Measurements from ENCODE around the gene PLCZ1.

The PLCZ1 gene

DNA sequence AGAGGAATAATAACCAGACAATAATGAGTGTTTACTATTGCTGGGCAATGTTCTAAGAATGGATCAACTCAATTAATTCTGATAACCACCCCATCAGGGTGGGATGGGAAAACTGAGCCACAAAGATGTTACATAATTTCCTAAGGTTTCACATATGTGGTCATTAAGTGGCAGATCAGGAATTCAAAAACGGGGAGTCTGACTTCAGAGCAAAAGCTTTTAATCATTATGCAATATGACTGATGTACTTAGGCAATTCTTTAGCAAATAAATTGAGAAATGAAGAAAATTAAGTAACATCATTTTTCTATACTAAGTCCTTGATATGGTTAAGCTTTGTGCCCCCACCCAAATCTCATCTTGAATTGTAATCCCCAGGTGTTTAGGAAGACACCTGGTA is 53.4 kb downstream of the PLCZ1 start:
- no peak overlapping the region for H3K4ac ChIP-seq (ENCODE audit: low read depth, low read length)
- no peak overlapping the region for H3K27ac ChIP-seq (ENCODE audit: low read depth, low read length)
- no peak overlapping the region for H3K18ac ChIP-seq (ENCODE audit: low read length)
- H3K23ac ChIP-seq (ENCODE audit: low read length) = no peak overlapping the region
- H4K5ac ChIP-seq (ENCODE audit: low read length) = no peak overlapping the region
- no peak overlapping the region for H3K9ac ChIP-seq (ENCODE audit: low read length)
- no peaks in the 10 kb centered on the region for H3K27me3 ChIP-seq (ENCODE audit: insufficient read depth, low read length, poor library complexity)
- no peaks in the 10 kb centered on the region for H3K36me3 ChIP-seq (ENCODE audit: control insufficient read depth, insufficient read depth, low read length)
- H2BK15ac ChIP-seq (replicated peaks; ENCODE audit: low read depth) = no peak overlapping the region
- H3K79me2 ChIP-seq (ENCODE audit: control insufficient read depth, insufficient read depth, low read length) = no peaks in the 10 kb centered on the region
- no peak overlapping the region for H4K8ac ChIP-seq (ENCODE audit: low read depth, low read length)
- no CpG with 5 or more reads among the region's 1 CpG for WGBS (ENCODE audit: extremely low coverage, insufficient coverage, low lambda C conversion rate)
- no peak overlapping the region for H2BK5ac ChIP-seq (ENCODE audit: low read length)
- no peak for DNase-seq
- no peaks in the 10 kb centered on the region for H3K79me1 ChIP-seq (ENCODE audit: low read length)
- H3K4me1 ChIP-seq (ENCODE audit: control insufficient read depth, low read depth, low read length) = no peaks in the 10 kb centered on the region
- no peak overlapping the region for H3K56ac ChIP-seq (ENCODE audit: low read length)
- no peak overlapping the region for H3K4me3 ChIP-seq (ENCODE audit: low read length)
- no peak overlapping the region for H2BK120ac ChIP-seq (ENCODE audit: low read depth, low read length)
- H3K4me2 ChIP-seq (ENCODE audit: low read length) = no peak overlapping the region
- H2AK5ac ChIP-seq (ENCODE audit: low read length) = no peak overlapping the region

DNA sequence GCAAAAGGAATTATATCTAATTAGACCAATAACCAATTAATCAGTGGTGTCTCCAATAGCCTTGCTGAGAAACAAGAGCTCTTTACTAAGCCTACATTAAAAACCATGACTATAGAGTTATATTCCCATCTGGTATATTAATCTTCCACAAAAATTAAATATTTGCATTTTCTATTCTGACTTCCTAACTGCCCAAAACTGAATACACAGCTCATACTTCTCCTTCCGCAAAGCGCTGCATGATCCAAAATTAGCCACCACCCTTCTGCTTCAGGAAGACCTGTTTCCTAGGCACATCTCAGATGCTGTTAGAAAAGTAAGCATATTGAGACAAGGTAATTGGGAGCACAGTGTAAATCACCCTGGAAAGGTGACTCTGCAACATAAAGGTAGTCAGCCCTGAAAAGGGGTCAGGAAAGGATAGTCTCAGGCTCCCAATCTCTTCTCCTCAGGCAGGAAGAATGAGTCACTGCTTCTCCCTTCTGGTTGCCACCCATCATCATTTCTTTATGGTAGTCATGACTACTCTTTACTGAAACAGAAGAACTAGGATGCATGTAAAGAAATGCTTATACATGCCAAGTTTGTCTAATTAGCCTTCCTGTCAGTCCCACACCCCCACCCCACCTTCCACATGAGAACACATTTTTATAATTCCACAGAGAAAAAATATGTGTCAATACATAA is 54.3 kb downstream of the PLCZ1 start:
- peak; percentile 36 for DNase-seq
- H3K79me1 ChIP-seq (ENCODE audit: low read length) = no peaks in the 10 kb centered on the region
- H2BK120ac ChIP-seq (ENCODE audit: low read depth, low read length) = no peak overlapping the region
- H3K56ac ChIP-seq (ENCODE audit: low read length) = no peak overlapping the region
- no peak overlapping the region for H3K4me3 ChIP-seq (ENCODE audit: low read length)
- H3K4me1 ChIP-seq (ENCODE audit: control insufficient read depth, low read depth, low read length) = no peaks in the 10 kb centered on the region
- no peak overlapping the region for H4K8ac ChIP-seq (ENCODE audit: low read depth, low read length)
- no peak overlapping the region for H3K23ac ChIP-seq (ENCODE audit: low read length)
- no peak overlapping the region for H3K4me2 ChIP-seq (ENCODE audit: low read length)
- no peak overlapping the region for H2AK5ac ChIP-seq (ENCODE audit: low read length)
- H3K36me3 ChIP-seq (ENCODE audit: control insufficient read depth, insufficient read depth, low read length) = no peaks in the 10 kb centered on the region
- WGBS (ENCODE audit: extremely low coverage, insufficient coverage, low lambda C conversion rate) = no CpG with 5 or more reads among the region's 2 CpGs
- H4K5ac ChIP-seq (ENCODE audit: low read length) = no peak overlapping the region
- H2BK15ac ChIP-seq (replicated peaks; ENCODE audit: low read depth) = no peak overlapping the region
- no peak overlapping the region for H3K27ac ChIP-seq (ENCODE audit: low read depth, low read length)
- H2BK5ac ChIP-seq (ENCODE audit: low read length) = no peak overlapping the region
- H3K18ac ChIP-seq (ENCODE audit: low read length) = no peak overlapping the region
- H3K9ac ChIP-seq (ENCODE audit: low read length) = no peak overlapping the region
- H3K27me3 ChIP-seq (ENCODE audit: insufficient read depth, low read length, poor library complexity) = no peaks in the 10 kb centered on the region
- H3K79me2 ChIP-seq (ENCODE audit: control insufficient read depth, insufficient read depth, low read length) = no peaks in the 10 kb centered on the region
- H3K4ac ChIP-seq (ENCODE audit: low read depth, low read length) = no peak overlapping the region

DNA sequence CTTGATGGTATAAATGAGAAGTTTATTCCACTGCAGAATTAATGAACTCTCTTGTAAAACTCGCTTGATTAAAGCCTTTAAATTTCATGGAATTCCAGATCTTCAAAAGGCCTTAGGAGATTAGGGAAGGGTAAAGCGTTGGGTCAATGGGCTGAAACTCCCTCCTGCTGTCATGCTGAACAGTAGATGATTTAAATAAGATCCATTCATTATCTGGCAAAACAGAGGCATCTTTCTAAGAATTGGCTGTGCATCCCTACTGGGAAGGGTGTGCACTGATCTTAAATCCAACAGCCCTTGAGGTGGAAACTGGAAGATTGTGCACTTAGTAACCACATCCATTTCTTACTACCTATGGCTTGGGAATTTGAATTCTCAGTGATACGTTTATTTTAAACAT is 56.0 kb downstream of the PLCZ1 start:
- Histone ChIP-seq H3K27me3 (ENCODE audit: insufficient read depth, low read length, poor library complexity) (no peaks in the 10 kb centered on the region), H3K4me2 (ENCODE audit: low read length) (no peak overlapping the region), H3K18ac (ENCODE audit: low read length) (no peak overlapping the region), H3K9ac (ENCODE audit: low read length) (no peak overlapping the region), H3K23ac (ENCODE audit: low read length) (no peak overlapping the region), H2BK5ac (ENCODE audit: low read length) (no peak overlapping the region), H2BK15ac (replicated peaks; ENCODE audit: low read depth) (no peak overlapping the region), H3K4me3 (ENCODE audit: low read length) (no peak overlapping the region), H3K56ac (ENCODE audit: low read length) (no peak overlapping the region), H3K79me2 (ENCODE audit: control insufficient read depth, insufficient read depth, low read length) (no peaks in the 10 kb centered on the region), H3K36me3 (ENCODE audit: control insufficient read depth, insufficient read depth, low read length) (no peaks in the 10 kb centered on the region), H2BK120ac (ENCODE audit: low read depth, low read length) (no peak overlapping the region), H4K5ac (ENCODE audit: low read length) (no peak overlapping the region), H3K4ac (ENCODE audit: low read depth, low read length) (no peak overlapping the region), H3K4me1 (ENCODE audit: control insufficient read depth, low read depth, low read length) (no peaks in the 10 kb centered on the region), H3K27ac (ENCODE audit: low read depth, low read length) (no peak overlapping the region), H2AK5ac (ENCODE audit: low read length) (no peak overlapping the region), H3K79me1 (ENCODE audit: low read length) (no peaks in the 10 kb centered on the region), H4K8ac (ENCODE audit: low read depth, low read length) (no peak overlapping the region)
- no CpG with 5 or more reads among the region's 3 CpGs for WGBS (ENCODE audit: extremely low coverage, insufficient coverage, low lambda C conversion rate)
- DNase-seq = no peak

DNA sequence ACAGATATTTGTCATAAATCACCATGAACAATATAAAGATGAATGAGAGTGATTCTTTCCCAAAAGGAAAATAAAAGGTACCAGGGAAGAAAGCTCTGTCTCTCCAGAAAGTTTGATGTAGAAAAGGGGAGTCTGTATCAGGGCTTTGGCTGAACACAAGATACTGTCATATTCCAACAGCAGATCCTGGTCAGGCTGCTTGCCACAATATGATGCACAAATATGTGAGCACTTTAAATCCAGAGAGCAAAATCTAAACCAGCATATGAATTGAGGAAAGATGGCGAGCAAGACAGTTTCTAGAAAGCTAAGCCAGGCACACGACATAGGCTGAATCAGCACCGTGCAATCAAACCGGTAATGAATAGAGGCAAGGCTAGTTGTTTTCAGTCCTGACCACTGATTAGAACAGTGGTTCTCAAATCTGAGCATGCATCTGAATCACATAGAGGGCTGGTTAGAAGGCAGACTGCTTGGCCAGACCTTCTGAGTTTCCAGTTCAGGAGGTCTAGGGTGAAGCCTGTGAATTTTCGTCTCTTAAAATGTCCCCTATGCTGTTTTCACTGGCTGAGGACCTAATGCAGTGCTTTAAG is 60.7 kb downstream of the PLCZ1 start:
- H2BK15ac ChIP-seq (replicated peaks; ENCODE audit: low read depth) = no peak overlapping the region
- no peak overlapping the region for H3K18ac ChIP-seq (ENCODE audit: low read length)
- no peak overlapping the region for H2AK5ac ChIP-seq (ENCODE audit: low read length)
- H2BK120ac ChIP-seq (ENCODE audit: low read depth, low read length) = no peak overlapping the region
- no peak overlapping the region for H3K4me3 ChIP-seq (ENCODE audit: low read length)
- H3K4me1 ChIP-seq (ENCODE audit: control insufficient read depth, low read depth, low read length) = no peaks in the 10 kb centered on the region
- H4K5ac ChIP-seq (ENCODE audit: low read length) = no peak overlapping the region
- no peaks in the 10 kb centered on the region for H3K79me2 ChIP-seq (ENCODE audit: control insufficient read depth, insufficient read depth, low read length)
- H3K27me3 ChIP-seq (ENCODE audit: insufficient read depth, low read length, poor library complexity) = no peaks in the 10 kb centered on the region
- DNase-seq = no peak
- no peak overlapping the region for H3K4ac ChIP-seq (ENCODE audit: low read depth, low read length)
- WGBS (ENCODE audit: extremely low coverage, insufficient coverage, low lambda C conversion rate) = no CpG with 5 or more reads among the region's 5 CpGs
- H3K9ac ChIP-seq (ENCODE audit: low read length) = no peak overlapping the region
- H3K36me3 ChIP-seq (ENCODE audit: control insufficient read depth, insufficient read depth, low read length) = no peaks in the 10 kb centered on the region
- H3K27ac ChIP-seq (ENCODE audit: low read depth, low read length) = no peak overlapping the region
- H3K23ac ChIP-seq (ENCODE audit: low read length) = no peak overlapping the region
- no peaks in the 10 kb centered on the region for H3K79me1 ChIP-seq (ENCODE audit: low read length)
- no peak overlapping the region for H4K8ac ChIP-seq (ENCODE audit: low read depth, low read length)
- no peak overlapping the region for H2BK5ac ChIP-seq (ENCODE audit: low read length)
- no peak overlapping the region for H3K4me2 ChIP-seq (ENCODE audit: low read length)
- H3K56ac ChIP-seq (ENCODE audit: low read length) = no peak overlapping the region

DNA sequence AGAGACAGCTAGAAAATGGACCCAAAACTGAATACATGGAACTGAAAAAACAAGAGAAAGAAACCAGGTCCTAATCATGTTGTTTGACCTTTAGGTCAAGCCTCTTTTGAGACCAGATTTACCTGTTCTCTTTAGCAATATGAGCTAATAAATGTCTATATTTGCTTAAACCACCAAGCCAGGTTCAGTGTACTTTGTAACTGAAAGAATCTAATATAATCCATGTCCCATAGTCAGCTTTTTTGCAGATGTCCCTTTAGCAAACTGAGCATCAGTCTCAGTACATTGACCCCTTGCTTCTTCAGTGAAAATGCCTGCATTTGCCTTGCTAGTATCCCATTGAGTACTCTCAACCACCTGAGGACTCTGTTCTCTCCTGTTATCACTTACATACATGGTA is 61.7 kb downstream of the PLCZ1 start:
- Histone ChIP-seq H3K36me3 (ENCODE audit: control insufficient read depth, insufficient read depth, low read length) (no peaks in the 10 kb centered on the region), H3K27ac (ENCODE audit: low read depth, low read length) (no peak overlapping the region), H3K4me3 (ENCODE audit: low read length) (no peak overlapping the region), H3K4me2 (ENCODE audit: low read length) (no peak overlapping the region), H4K5ac (ENCODE audit: low read length) (no peak overlapping the region), H3K56ac (ENCODE audit: low read length) (no peak overlapping the region), H2AK5ac (ENCODE audit: low read length) (no peak overlapping the region), H3K79me1 (ENCODE audit: low read length) (no peaks in the 10 kb centered on the region), H3K27me3 (ENCODE audit: insufficient read depth, low read length, poor library complexity) (no peaks in the 10 kb centered on the region), H2BK120ac (ENCODE audit: low read depth, low read length) (no peak overlapping the region), H4K8ac (ENCODE audit: low read depth, low read length) (no peak overlapping the region), H2BK15ac (replicated peaks; ENCODE audit: low read depth) (no peak overlapping the region), H3K4ac (ENCODE audit: low read depth, low read length) (no peak overlapping the region), H3K79me2 (ENCODE audit: control insufficient read depth, insufficient read depth, low read length) (no peaks in the 10 kb centered on the region), H3K9ac (ENCODE audit: low read length) (no peak overlapping the region), H3K18ac (ENCODE audit: low read length) (no peak overlapping the region), H3K4me1 (ENCODE audit: control insufficient read depth, low read depth, low read length) (no peaks in the 10 kb centered on the region), H2BK5ac (ENCODE audit: low read length) (no peak overlapping the region), H3K23ac (ENCODE audit: low read length) (no peak overlapping the region)
- DNase-seq = no peak

DNA sequence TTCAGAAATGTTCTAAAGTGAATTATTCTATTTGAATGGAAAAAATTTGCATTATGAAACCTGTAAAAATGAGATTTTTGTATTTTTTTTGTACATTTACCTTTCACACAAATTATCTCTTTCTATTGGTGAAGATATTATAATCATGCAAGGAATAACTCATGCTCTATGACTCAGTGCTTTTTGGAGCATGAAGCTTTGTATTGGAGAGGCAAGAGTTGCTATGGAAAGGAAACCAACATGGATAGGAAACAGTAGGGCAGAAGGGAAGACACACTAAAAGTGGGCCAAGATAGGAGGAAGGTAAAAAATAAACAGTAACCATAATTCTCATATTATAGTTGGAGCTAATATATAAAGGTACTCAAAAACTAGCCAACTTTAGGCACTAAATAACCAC is 79.0 kb downstream of the PLCZ1 start:
- Histone ChIP-seq H3K79me1 (ENCODE audit: low read length) (no peaks in the 10 kb centered on the region), H2AK5ac (ENCODE audit: low read length) (no peak overlapping the region), H3K9ac (ENCODE audit: low read length) (no peak overlapping the region), H3K4me2 (ENCODE audit: low read length) (no peak overlapping the region), H4K5ac (ENCODE audit: low read length) (no peak overlapping the region), H3K4ac (ENCODE audit: low read depth, low read length) (no peak overlapping the region), H2BK15ac (replicated peaks; ENCODE audit: low read depth) (no peak overlapping the region), H3K27me3 (ENCODE audit: insufficient read depth, low read length, poor library complexity) (no peaks in the 10 kb centered on the region), H3K27ac (ENCODE audit: low read depth, low read length) (no peak overlapping the region), H3K4me1 (ENCODE audit: control insufficient read depth, low read depth, low read length) (peaks cover 2% of the 10 kb centered on the region), H3K79me2 (ENCODE audit: control insufficient read depth, insufficient read depth, low read length) (no peaks in the 10 kb centered on the region), H3K4me3 (ENCODE audit: low read length) (no peak overlapping the region), H4K8ac (ENCODE audit: low read depth, low read length) (no peak overlapping the region), H2BK5ac (ENCODE audit: low read length) (no peak overlapping the region), H3K36me3 (ENCODE audit: control insufficient read depth, insufficient read depth, low read length) (no peaks in the 10 kb centered on the region), H3K18ac (ENCODE audit: low read length) (no peak overlapping the region), H3K56ac (ENCODE audit: low read length) (no peak overlapping the region), H3K23ac (ENCODE audit: low read length) (no peak overlapping the region), H2BK120ac (ENCODE audit: low read depth, low read length) (no peak overlapping the region)
- peak; percentile 25 for DNase-seq

All from mesendoderm (in vitro differentiated cells).